HepG2 (cell line): ENCODE data around the gene ZMAT2. TPM values are rescaled to one million over a fixed set of nuclear protein-coding genes. Genes with fewer than 3 reads are reported as not detected.

Source experiments
- ARID2 ChIP-seq: sonication (generic); formaldehyde crosslinking; IDR thresholded peaks from 2 replicates; pipeline ENCODE4 v1.8.1; 2022; ENCODE audit warnings: mild to moderate bottlenecking, missing genetic modification reagents, borderline replicate concordance
- CBX1 ChIP-seq: IDR thresholded peaks from one replicate; pipeline ENCODE4 v1.6.1; 2016; ENCODE audit warnings: antibody characterized with exemption, low read depth
- CERS6 ChIP-seq: sonication (generic); formaldehyde crosslinking; IDR thresholded peaks from 2 replicates; pipeline ENCODE4 v1.5.0; 2020; ENCODE audit warnings: missing genetic modification reagents
- CREB3 ChIP-seq: sonication (generic); formaldehyde crosslinking; IDR thresholded peaks from 2 replicates; pipeline ENCODE4 v1.5.0; 2020; ENCODE audit warnings: missing genetic modification reagents
- DBP ChIP-seq: sonication (generic); formaldehyde crosslinking; IDR thresholded peaks from 2 replicates; pipeline ENCODE4 v1.4.0; 2020; ENCODE audit warnings: missing genetic modification reagents; ENCODE audit errors: not compliant biosample characterization
- DPF2 ChIP-seq: sonication (generic); formaldehyde crosslinking; IDR thresholded peaks from 2 replicates; pipeline ENCODE4 v1.4.0; 2020; ENCODE audit warnings: mild to moderate bottlenecking, low read depth, missing genetic modification reagents, borderline replicate concordance
- HOXA5 ChIP-seq: sonication (generic); formaldehyde crosslinking; IDR thresholded peaks from 2 replicates; pipeline ENCODE4 v1.4.0; 2020; ENCODE audit warnings: missing genetic modification reagents
- MLLT10 ChIP-seq: sonication (generic); formaldehyde crosslinking; IDR thresholded peaks from 2 replicates; pipeline ENCODE4 v1.4.0; 2020; ENCODE audit warnings: missing genetic modification reagents
- MTERF4 ChIP-seq: sonication (generic); formaldehyde crosslinking; IDR thresholded peaks from 2 replicates; pipeline ENCODE4 v1.8.0; 2023; ENCODE audit warnings: mild to moderate bottlenecking, missing genetic modification reagents
- NCOA1 ChIP-seq: sonication (generic); formaldehyde crosslinking; IDR thresholded peaks from 2 replicates; pipeline ENCODE4 v1.9.0; 2021; ENCODE audit warnings: missing genetic modification reagents
- ONECUT2 ChIP-seq: sonication (generic); formaldehyde crosslinking; IDR thresholded peaks from 2 replicates; pipeline ENCODE4 v1.4.0; 2020; ENCODE audit warnings: missing genetic modification reagents
- PHB2 ChIP-seq: fragments of 450-650 bp; IDR thresholded peaks from 2 replicates; pipeline ENCODE4 v1.6.1; 2018; ENCODE audit not compliant: partially characterized antibody
- TEAD2 ChIP-seq: sonication (generic); formaldehyde crosslinking; IDR thresholded peaks from 2 replicates; pipeline ENCODE4 v1.9.0; 2021; ENCODE audit warnings: missing genetic modification reagents
- XRCC5 ChIP-seq: fragments of 200-400 bp; formaldehyde crosslinking; optimal IDR thresholded peaks from 2 replicates; pipeline ENCODE3; 2017; ENCODE audit warnings: mild to moderate bottlenecking, low read length
- ZFAT ChIP-seq: sonication (generic); formaldehyde crosslinking; conservative IDR thresholded peaks from 2 replicates; pipeline ENCODE4 v1.8.1; 2023; ENCODE audit warnings: missing genetic modification reagents, inconsistent platforms
- ZNF143 ChIP-seq: sonication (generic); formaldehyde crosslinking; IDR thresholded peaks from 2 replicates; pipeline ENCODE4 v1.4.0; 2020; ENCODE audit warnings: missing genetic modification reagents
- ZNF205 ChIP-seq: IDR thresholded peaks from 2 replicates; pipeline ENCODE4 v1.6.1; 2018; ENCODE audit warnings: missing biosample characterization, missing genetic modification reagents
- ZNF550 ChIP-seq: sonication (generic); formaldehyde crosslinking; IDR thresholded peaks from 2 replicates; pipeline ENCODE4 v1.4.0; 2020; ENCODE audit warnings: mild to moderate bottlenecking, missing genetic modification reagents, borderline replicate concordance
- ZNF577 ChIP-seq: sonication (generic); formaldehyde crosslinking; IDR thresholded peaks from 2 replicates; pipeline ENCODE4 v1.4.0; 2020; ENCODE audit warnings: mild to moderate bottlenecking, low read depth, missing genetic modification reagents, borderline replicate concordance
- ZNF598 ChIP-seq: sonication (generic); formaldehyde crosslinking; IDR thresholded peaks from 2 replicates; pipeline ENCODE4 v1.5.1; 2020; ENCODE audit warnings: mild to moderate bottlenecking, missing genetic modification reagents, borderline replicate concordance
- ZNF710 ChIP-seq: sonication (generic); formaldehyde crosslinking; IDR thresholded peaks from 2 replicates; pipeline ENCODE4 v1.5.0; 2020; ENCODE audit warnings: mild to moderate bottlenecking, missing genetic modification reagents, borderline replicate concordance
- ZNF766 ChIP-seq: sonication (generic); formaldehyde crosslinking; IDR thresholded peaks from 2 replicates; pipeline ENCODE4 v1.5.0; 2020; ENCODE audit warnings: missing genetic modification reagents, borderline replicate concordance
- ZNF879 ChIP-seq: sonication (generic); formaldehyde crosslinking; IDR thresholded peaks from 2 replicates; pipeline ENCODE4 v1.8.1; 2023; ENCODE audit warnings: missing genetic modification reagents
- polyA plus RNA-seq, 8 experiments: library from polyadenylated mRNA; depleted of rRNA in 3 of 8; stranded (reverse) in 7 of 8; unstranded in 1 of 8; fragments of >200 nt; fragmentation: Illumina TruSeq in 4 of 8; extraction: Trizol in 4 of 8; gene quantifications; 2 replicates each; pipeline versions ENCODE4 v1.2.1 to v1.2.3, GENCODE V29; 2011 to 2016; ENCODE audit warnings: low read depth in 4 of 8, missing spikeins in 1 of 8, mixed read lengths in 1 of 8; ENCODE audit not compliant: insufficient read depth in 1 of 8
- total RNA-seq, 5 experiments: library from RNA; depleted of rRNA; stranded (reverse); fragments of >200 nt; fragmentation: Illumina TruSeq; extraction: Trizol; gene quantifications; 2 replicates each; pipeline ENCODE4 v1.2.3, GENCODE V29; 2016; ENCODE audit warnings: low read depth in 1 of 5

The ZMAT2 gene
- total and polyA plus RNA-seq, 2 of the 13 experiments (the other 11 are each of a cell fraction or from before 2014, with no cell fraction given), result 35.4 to 92.8 TPM

- TF ChIP-seq DPF2 (CRISPR knock-in tag), result no peak
- no peak for TF ChIP-seq ONECUT2 (CRISPR knock-in tag)
- no peak for TF ChIP-seq MLLT10 (CRISPR knock-in tag)
- no peak for TF ChIP-seq ZNF710 (CRISPR knock-in tag)
- TF ChIP-seq PHB2, result no peak
- no peak for TF ChIP-seq ZNF577
- TF ChIP-seq HOXA5 (CRISPR knock-in tag), result no peak
- TF ChIP-seq CREB3 (CRISPR knock-in tag), result no peak
- peak; percentile 41 for TF ChIP-seq CBX1
- TF ChIP-seq NCOA1, result no peak
- 0 out of 2 replicates have a peak, but pooled peaks have one; percentile 2 for TF ChIP-seq ZNF550 (CRISPR knock-in tag)
- TF ChIP-seq ZNF598 (CRISPR knock-in tag), result peak; percentile 29; the same call in 1 of the 2 replicates
- peak; percentile 43; the same call in 1 of the 2 replicates for TF ChIP-seq ARID2 (CRISPR knock-in tag)
- no peak for TF ChIP-seq DBP (CRISPR knock-in tag)
- TF ChIP-seq CERS6, result no peak
- TF ChIP-seq ZNF879 (CRISPR knock-in tag), result no peak
- TF ChIP-seq ZNF205 (CRISPR knock-in tag), result no peak; the same call in 1 of the 2 replicates
- TF ChIP-seq ZFAT (CRISPR knock-in tag), result no peak
- no peak for TF ChIP-seq ZNF143 (CRISPR knock-in tag)
- peak; percentile 46 for TF ChIP-seq XRCC5
- TF ChIP-seq TEAD2 (CRISPR knock-in tag), result no peak
- peak; percentile 57; the same call in 1 of the 2 replicates for TF ChIP-seq ZNF766 (CRISPR knock-in tag)
- no peak for TF ChIP-seq MTERF4 (CRISPR knock-in tag)
Observed at GRCh38 chr5:140700177-140701144, at the start of gene ZMAT2 (continued).
